Mesodermal cell (in vitro differentiated cells): ENCODE measurements around the gene APBA2.

Experiments used
- H3K27ac ChIP-seq: 2 replicates; pipeline ENCODE4 v1.7.0; 2013; ENCODE audit warnings: mild to moderate bottlenecking, low read depth, low read length, moderate library complexity; ENCODE audit not compliant: severe bottlenecking
- H3K36me3 ChIP-seq: 2 replicates; pipeline ENCODE4 v1.7.1; 2013; ENCODE audit warnings: mild to moderate bottlenecking, low read length, moderate library complexity; ENCODE audit not compliant: control insufficient read depth, insufficient read depth
- H3K4me1 ChIP-seq: one replicate; pipeline ENCODE4 v1.7.1; 2013; ENCODE audit warnings: mild to moderate bottlenecking, low read length; ENCODE audit not compliant: insufficient read depth, control insufficient read depth, poor library complexity, severe bottlenecking
- H3K4me3 ChIP-seq: 2 replicates; pipeline ENCODE4 v1.7.0; 2013; ENCODE audit warnings: low read length, control low read depth, mild to moderate bottlenecking; ENCODE audit not compliant: insufficient read depth, poor library complexity, severe bottlenecking; ENCODE audit errors: extremely low read depth
- H3K9me3 ChIP-seq: 2 replicates; pipeline ENCODE4 v1.7.1; 2013; ENCODE audit warnings: mild to moderate bottlenecking, low read length, moderate library complexity; ENCODE audit not compliant: control insufficient read depth
- WGBS, 2 experiments: methylation state at CpG; one replicate each; pipeline ENCODE4 v1.1.5; 2013; ENCODE audit warnings: missing lambda C conversion rate in 2 of 2; ENCODE audit not compliant: insufficient coverage in 2 of 2; 5-methylcytosine and 5-hydroxymethylcytosine counted together

The APBA2 gene

DNA sequence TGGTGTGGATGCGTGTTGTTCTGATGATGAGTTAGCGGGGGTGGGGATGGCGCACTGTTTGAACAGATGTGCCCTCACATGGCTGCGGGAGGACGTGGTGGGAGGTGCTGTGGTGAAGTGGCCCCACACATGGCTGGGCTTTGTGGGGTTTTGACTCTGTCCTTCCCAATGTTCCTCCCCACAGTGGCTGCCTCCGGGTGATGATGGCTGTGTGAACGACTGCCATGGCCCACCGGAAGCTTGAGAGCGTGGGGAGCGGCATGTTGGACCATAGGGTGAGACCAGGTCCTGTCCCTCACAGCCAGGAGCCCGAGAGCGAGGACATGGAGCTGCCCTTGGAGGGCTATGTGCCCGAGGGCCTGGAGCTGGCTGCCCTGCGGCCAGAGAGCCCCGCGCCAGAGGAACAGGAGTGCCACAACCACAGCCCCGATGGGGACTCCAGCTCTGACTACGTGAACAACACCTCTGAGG is 167.9 kb downstream of the APBA2 start:
- Histone ChIP-seq H3K9me3 (no peaks in the 10 kb centered on the region), H3K4me3 (no peak overlapping the region), H3K27ac (no peak overlapping the region), H3K4me1 (no peaks in the 10 kb centered on the region), H3K36me3 (peaks cover 6% of the 10 kb centered on the region)
- 98 to 99% methylated on average over 13 to 15 of the region's 18 CpGs for WGBS, 2 experiments

DNA sequence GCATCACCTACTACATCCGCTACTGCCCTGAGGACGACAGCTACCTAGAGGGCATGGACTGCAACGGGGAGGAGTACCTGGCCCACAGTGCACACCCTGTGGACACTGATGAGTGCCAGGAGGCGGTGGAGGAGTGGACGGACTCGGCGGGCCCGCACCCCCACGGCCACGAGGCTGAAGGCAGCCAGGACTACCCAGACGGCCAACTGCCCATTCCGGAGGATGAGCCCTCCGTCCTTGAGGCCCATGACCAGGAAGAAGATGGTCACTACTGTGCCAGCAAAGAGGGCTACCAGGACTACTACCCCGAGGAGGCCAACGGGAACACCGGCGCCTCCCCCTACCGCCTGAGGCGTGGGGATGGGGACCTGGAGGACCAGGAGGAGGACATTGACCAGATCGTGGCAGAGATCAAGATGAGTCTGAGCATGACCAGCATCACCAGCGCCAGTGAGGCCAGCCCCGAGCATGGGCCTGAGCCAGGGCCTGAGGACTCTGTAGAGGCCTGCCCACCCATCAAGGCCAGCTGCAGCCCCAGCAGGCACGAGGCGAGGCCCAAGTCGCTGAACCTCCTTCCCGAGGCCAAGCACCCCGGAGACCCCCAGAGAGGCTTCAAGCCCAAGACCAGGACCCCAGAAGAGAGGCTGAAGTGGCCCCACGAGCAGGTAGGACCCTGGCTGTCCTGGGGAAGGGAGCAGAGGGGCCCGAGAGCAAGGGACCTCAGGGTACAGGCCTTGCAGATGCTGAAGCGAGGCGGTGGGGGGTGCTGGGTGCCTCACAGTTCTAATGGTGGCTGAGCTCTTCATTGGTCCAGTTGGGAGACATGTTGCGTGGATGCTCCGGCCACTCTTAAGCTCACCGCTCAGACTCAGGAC is 168.6 kb downstream of the APBA2 start:
- 91 to 94% methylated on average over 26 of the region's 34 CpGs for WGBS, 2 experiments

GRCh38 chr15:29055876-29056275 is 170.1 kb downstream of the APBA2 start:
- Histone ChIP-seq H3K36me3 (peaks cover 6% of the 10 kb centered on the region), H3K9me3 (peaks cover 8% of the 10 kb centered on the region), H3K4me3 (no peak overlapping the region), H3K4me1 (no peaks in the 10 kb centered on the region), H3K27ac (no peak overlapping the region)
- WGBS, 2 experiments: 85 to 90% methylated on average over 3 to 7 of the region's 7 CpGs

More for the DNA sequence above, 168.6 kb downstream of the APBA2 start:
- peaks cover 5% of the 10 kb centered on the region for H3K9me3 ChIP-seq
- H3K4me1 ChIP-seq: no peaks in the 10 kb centered on the region
- H3K27ac ChIP-seq: no peak overlapping the region
- peaks cover 6% of the 10 kb centered on the region for H3K36me3 ChIP-seq
- no peak overlapping the region for H3K4me3 ChIP-seq

GRCh38 chr15:29056839-29057450 is 171.2 kb downstream of the APBA2 start:
- Histone ChIP-seq H3K4me3 (no peak overlapping the region), H3K27ac (no peak overlapping the region), H3K4me1 (no peaks in the 10 kb centered on the region), H3K36me3 (peaks cover 6% of the 10 kb centered on the region), H3K9me3 (peaks cover 8% of the 10 kb centered on the region)
- 21 to 50% methylated on average over 2 of the region's 4 CpGs for WGBS, 2 experiments

GRCh38 chr15:29057856-29058255 is 172.1 kb downstream of the APBA2 start:
- Histone ChIP-seq H3K27ac (no peak overlapping the region), H3K4me3 (no peak overlapping the region), H3K9me3 (peaks cover 8% of the 10 kb centered on the region), H3K36me3 (peaks cover 6% of the 10 kb centered on the region), H3K4me1 (no peaks in the 10 kb centered on the region)
- 85 to 97% methylated on average over 5 to 7 of the region's 8 CpGs for WGBS, 2 experiments

DNA sequence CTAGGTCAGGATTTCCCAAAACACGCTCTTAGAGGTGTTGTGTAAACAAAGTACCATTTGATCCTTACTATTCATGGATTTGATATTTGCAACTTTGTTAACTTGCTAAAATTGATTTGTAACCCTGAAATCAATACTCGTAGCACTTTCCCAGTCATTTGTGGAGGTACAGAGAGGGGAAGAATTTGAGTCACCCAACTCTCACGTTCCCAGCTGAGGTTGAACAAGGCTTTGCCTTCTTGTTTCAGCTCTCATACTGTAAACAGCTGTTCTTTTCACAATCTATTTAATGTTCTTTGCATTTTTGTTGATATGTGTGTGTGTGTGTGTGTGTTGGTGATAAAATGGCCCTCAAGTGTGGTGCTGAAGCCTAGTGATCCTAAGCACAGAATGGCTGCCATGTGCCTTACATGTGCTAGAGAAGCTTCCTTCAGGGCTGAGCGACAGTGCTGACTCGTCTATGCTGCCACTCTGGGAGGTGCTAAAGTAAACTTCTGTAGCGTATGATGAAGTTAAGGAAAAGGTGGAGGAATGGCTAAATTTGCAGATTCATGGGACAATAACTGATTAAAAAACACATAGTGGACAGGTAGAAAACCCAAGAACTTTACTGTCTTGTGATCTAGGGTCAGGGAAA is 173.2 kb downstream of the APBA2 start:
- peaks cover 8% of the 10 kb centered on the region for H3K9me3 ChIP-seq
- no peaks in the 10 kb centered on the region for H3K4me1 ChIP-seq
- no peak overlapping the region for H3K27ac ChIP-seq
- no peak overlapping the region for H3K4me3 ChIP-seq
- H3K36me3 ChIP-seq: peaks cover 1% of the 10 kb centered on the region
- WGBS, 2 experiments: 100% methylated on average over 3 to 4 of the region's 6 CpGs

DNA sequence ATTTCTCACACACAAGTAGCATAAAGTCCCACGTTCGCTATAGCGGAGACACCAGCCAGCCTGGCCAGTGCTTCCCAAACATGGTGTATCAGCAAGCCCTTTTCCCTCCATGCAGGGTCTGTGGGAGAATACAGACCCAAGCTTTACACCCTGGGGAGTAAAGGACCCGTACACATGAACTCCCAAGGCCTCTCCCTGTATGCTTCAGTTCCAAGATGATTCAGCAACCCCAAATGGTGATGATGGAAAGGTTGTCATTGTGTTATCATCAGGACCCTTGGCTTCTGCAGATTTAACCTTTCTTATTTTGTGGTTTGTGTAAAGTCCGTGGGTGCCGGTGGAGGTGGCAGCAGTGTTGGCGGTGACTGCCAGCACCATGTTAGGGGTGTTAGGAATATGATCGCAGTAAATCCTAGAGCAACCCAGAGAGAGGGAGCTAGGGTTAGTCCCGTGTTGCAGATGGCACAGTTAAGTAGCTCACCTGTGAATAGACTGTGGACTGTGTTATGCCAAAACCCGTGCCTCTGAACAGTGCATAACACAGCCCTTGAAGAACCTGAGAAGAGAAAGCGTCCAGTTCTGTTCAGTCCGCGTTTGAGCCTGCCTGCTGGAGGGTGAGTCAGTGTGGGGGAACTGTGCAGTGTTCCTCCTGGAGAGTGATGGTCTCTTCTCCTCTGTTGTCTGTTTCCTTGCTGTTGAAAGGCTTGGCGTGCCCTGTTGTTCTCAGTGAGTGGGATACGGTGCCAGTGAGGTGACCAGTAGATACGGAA is 174.3 kb downstream of the APBA2 start:
- no peaks in the 10 kb centered on the region for H3K4me1 ChIP-seq
- no peaks in the 10 kb centered on the region for H3K36me3 ChIP-seq
- no peak overlapping the region for H3K4me3 ChIP-seq
- no peak overlapping the region for H3K27ac ChIP-seq
- 92 to 95% methylated on average over 8 to 12 of the region's 16 CpGs for WGBS, 2 experiments
- H3K9me3 ChIP-seq: peaks cover 8% of the 10 kb centered on the region

DNA sequence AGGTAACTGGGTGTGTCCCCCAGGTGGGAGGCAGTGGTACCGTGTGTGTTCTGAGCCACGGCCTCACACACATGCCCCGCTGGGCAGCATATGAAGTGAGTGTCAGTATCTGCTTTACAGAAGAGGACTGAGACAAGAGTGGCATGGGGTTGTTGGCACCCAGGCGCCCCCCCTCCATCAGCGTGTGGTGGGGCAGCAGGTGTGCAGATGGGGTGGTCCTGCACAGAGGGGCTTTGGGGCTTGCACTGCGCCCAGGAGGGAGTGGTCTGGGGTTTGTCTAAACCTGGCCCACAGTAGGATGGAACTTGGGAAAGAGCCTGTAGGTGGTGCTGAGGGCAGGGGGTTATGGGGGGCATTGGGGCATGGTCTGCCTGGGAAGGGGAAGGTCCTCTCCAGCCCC is 176.0 kb downstream of the APBA2 start:
- H3K4me1 ChIP-seq: no peaks in the 10 kb centered on the region
- H3K27ac ChIP-seq: no peak overlapping the region
- 92 to 93% methylated on average over 4 of the region's 6 CpGs for WGBS, 2 experiments
- H3K9me3 ChIP-seq: peaks cover 8% of the 10 kb centered on the region
- no peak overlapping the region for H3K4me3 ChIP-seq
- no peaks in the 10 kb centered on the region for H3K36me3 ChIP-seq

DNA sequence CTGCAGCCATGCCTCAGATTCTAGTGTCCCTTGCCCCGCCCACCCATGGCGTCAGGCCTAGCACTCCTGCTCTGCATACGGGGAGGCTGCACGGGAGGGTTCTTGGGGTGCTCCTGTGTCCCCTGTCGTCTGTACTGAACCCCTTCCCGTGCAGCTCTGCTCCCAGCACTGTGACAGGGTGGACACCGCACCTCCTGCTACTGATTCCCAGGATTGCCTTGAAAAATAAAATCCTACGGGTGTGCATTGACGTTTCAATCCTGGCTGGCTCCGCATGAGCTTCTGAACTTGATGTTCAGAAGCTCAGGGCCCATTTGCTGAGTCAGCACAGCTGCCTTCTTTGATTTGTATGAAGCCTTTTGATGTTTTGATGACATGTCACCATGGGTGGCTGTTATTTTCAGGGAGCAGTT is 176.4 kb downstream of the APBA2 start:
- H3K9me3 ChIP-seq: peaks cover 8% of the 10 kb centered on the region
- H3K36me3 ChIP-seq: no peaks in the 10 kb centered on the region
- H3K27ac ChIP-seq: no peak overlapping the region
- H3K4me1 ChIP-seq: no peaks in the 10 kb centered on the region
- no peak overlapping the region for H3K4me3 ChIP-seq
- 84 to 88% methylated on average over 10 of the region's 10 CpGs for WGBS, 2 experiments

DNA sequence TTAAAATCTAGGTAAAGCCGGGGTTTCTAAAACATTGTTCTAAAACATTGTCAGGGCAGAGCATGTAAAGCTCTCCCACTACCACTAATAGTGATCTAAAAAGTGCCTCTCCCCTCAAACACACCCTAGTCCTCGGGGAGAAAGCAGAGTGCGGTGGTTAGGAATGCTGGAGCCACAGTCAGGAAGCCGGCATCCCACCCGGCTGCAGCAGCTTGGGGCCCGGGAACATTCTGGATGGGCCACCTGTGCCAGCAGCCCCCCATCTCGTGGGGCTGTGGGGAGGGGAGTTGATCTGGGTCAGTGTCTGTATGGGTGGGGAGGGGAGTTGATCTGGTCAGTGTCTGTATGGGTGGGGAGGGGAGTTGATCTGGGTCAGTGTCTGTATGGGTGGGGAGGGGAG is 176.9 kb downstream of the APBA2 start:
- H3K27ac ChIP-seq: no peak overlapping the region
- 100% methylated on average over 1 of the region's 7 CpGs; no CpG with 5 or more reads in 1 of the 2 experiments for WGBS, 2 experiments
- H3K36me3 ChIP-seq: no peaks in the 10 kb centered on the region
- peaks cover 8% of the 10 kb centered on the region for H3K9me3 ChIP-seq
- no peak overlapping the region for H3K4me3 ChIP-seq
- H3K4me1 ChIP-seq: no peaks in the 10 kb centered on the region
